A673 (cell line): ENCODE data around the gene CD300A. TPM values are rescaled to one million over a fixed set of nuclear protein-coding genes. Genes with fewer than 3 reads are reported as not detected.

Experiments
- BruUV-seq: library from RNA; stranded (reverse); fragments of 400-500 nt; replicated peaks from 2 replicates; lab custom pipeline; 2021; lab: Mats Ljungman, UMichigan
- CTCF ChIA-PET: fragments of 300-600 bp; sonication (Branson Sonifier 250); formaldehyde crosslinking; loops from one replicate; lab custom pipeline; 2022; ENCODE audit warnings: antibody characterized with exemption; lab: Charles Lee
- POLR2A ChIA-PET: fragments of 300-600 bp; sonication (Branson Sonifier 250); formaldehyde crosslinking; loops from one replicate; lab custom pipeline; 2022; ENCODE audit warnings: antibody characterized with exemption; ENCODE audit not compliant: low non-redundant PET; lab: Charles Lee
- DNase-seq: peaks from one replicate; pipeline ENCODE4 v3.0.0-alpha.2; 2015; ENCODE audit warnings: low spot score
- H3K27ac ChIP-seq: fragments of 200-600 bp; sonication (generic); 2 replicates; pipeline ENCODE4 v1.5.1; 2016; ENCODE audit warnings: mixed run types, low read depth, mild to moderate bottlenecking, mixed read lengths, antibody characterized with exemption, low read length; ENCODE audit not compliant: poor library complexity, severe bottlenecking
- H3K27me3 ChIP-seq: fragments of 200-600 bp; sonication (generic); replicated peaks from 2 replicates; pipeline ENCODE4 v1.6.1; 2017; ENCODE audit warnings: mixed run types, low read depth, mild to moderate bottlenecking, mixed read lengths, antibody characterized with exemption, low read length; ENCODE audit not compliant: insufficient read depth, poor library complexity
- H3K36me3 ChIP-seq: fragments of 200-600 bp; sonication (generic); 2 replicates; pipeline ENCODE4 v1.6.1; 2016; ENCODE audit warnings: mixed run types, mild to moderate bottlenecking, mixed read lengths, antibody characterized with exemption, low read length; ENCODE audit not compliant: insufficient read depth, poor library complexity, severe bottlenecking
- H3K4me1 ChIP-seq: fragments of 200-600 bp; sonication (generic); 2 replicates; pipeline ENCODE4 v1.6.1; 2017; ENCODE audit warnings: mixed run types, mild to moderate bottlenecking, mixed read lengths, antibody characterized with exemption, low read length; ENCODE audit not compliant: insufficient read depth, poor library complexity, severe bottlenecking
- H3K4me3 ChIP-seq: fragments of 200-600 bp; sonication (generic); 2 replicates; pipeline ENCODE4 v1.5.1; 2016; ENCODE audit warnings: low read depth, mixed run types, mild to moderate bottlenecking, mixed read lengths, low read length; ENCODE audit not compliant: poor library complexity, severe bottlenecking
- H3K9me3 ChIP-seq: fragments of 200-600 bp; sonication (generic); 2 replicates; pipeline ENCODE4 v1.6.1; 2016; ENCODE audit warnings: mixed run types, low read depth, mild to moderate bottlenecking, mixed read lengths, antibody characterized with exemption, low read length; ENCODE audit not compliant: poor library complexity, severe bottlenecking
- EZH2 ChIP-seq: fragments of 200-600 bp; sonication (generic); IDR thresholded peaks from 2 replicates; pipeline ENCODE4 v1.6.1; 2017; ENCODE audit warnings: borderline replicate concordance, low read depth, mild to moderate bottlenecking, mixed read lengths, antibody characterized with exemption, low read length; ENCODE audit not compliant: poor library complexity, severe bottlenecking
- intact Hi-C: fragments of 100-400 bp; cut with micrococcal nuclease; formaldehyde crosslinking; loops from one replicate; pipeline ENCODE4 v1.10.0; 2022; ENCODE audit not compliant: unreplicated experiment
- total RNA-seq: library from RNA; stranded (reverse); gene quantifications from 2 replicates; pipeline ENCODE4 v1.2.3, GENCODE V29; 2021
- TF ChIP-seq, protein P1 (sequence below): fragments of 300-800, 200-600 bp; sonication (generic); conservative IDR thresholded peaks from 2 replicates; pipeline ENCODE4 v1.5.1; 2017; ENCODE audit warnings: low read depth, mild to moderate bottlenecking, antibody characterized with exemption, low read length, moderate library complexity, mixed read lengths

CD300A gene
- total RNA-seq, 1 experiment from 2014 or later = not detected

DNA sequence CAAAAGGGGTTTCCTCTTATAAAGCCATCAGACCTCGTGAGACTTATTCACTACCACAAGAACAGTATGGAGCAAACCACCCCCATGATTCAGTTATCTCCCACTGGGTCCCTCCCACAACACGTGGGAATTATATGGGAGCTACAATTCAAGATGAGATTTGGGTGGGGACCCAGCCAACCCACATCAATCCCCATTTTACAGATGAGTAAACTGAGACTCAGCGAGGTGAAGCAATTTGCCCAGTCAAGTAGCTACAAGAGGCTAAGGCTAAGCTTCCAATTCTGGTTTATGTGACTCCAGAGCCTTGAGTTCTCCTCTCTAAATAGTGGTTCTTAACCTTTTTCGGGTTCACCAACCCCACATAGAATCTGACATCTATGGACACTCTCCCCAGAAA, 8.8 kb downstream of the CD300A start:
- no peaks in the 10 kb centered on the region for H3K36me3 ChIP-seq
- H3K27me3 ChIP-seq = no peaks in the 10 kb centered on the region
- ChIA-PET CTCF (no interaction called here), POLR2A (no interaction called here)
- intact Hi-C loops = no loop called here
- H3K4me1 ChIP-seq = no peaks in the 10 kb centered on the region
- no peak overlapping the region for H3K27ac ChIP-seq
- peaks cover 9% of the 10 kb centered on the region for H3K9me3 ChIP-seq
- DNase-seq = no peak
- no peak overlapping the region for H3K4me3 ChIP-seq
- TF ChIP-seq, protein P1, sequence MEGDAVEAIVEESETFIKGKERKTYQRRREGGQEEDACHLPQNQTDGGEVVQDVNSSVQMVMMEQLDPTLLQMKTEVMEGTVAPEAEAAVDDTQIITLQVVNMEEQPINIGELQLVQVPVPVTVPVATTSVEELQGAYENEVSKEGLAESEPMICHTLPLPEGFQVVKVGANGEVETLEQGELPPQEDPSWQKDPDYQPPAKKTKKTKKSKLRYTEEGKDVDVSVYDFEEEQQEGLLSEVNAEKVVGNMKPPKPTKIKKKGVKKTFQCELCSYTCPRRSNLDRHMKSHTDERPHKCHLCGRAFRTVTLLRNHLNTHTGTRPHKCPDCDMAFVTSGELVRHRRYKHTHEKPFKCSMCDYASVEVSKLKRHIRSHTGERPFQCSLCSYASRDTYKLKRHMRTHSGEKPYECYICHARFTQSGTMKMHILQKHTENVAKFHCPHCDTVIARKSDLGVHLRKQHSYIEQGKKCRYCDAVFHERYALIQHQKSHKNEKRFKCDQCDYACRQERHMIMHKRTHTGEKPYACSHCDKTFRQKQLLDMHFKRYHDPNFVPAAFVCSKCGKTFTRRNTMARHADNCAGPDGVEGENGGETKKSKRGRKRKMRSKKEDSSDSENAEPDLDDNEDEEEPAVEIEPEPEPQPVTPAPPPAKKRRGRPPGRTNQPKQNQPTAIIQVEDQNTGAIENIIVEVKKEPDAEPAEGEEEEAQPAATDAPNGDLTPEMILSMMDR = no peak
- TF ChIP-seq EZH2 = no peak
- BruUV-seq = no TSS peak

- no peaks in the 10 kb centered on the region for H3K4me1 ChIP-seq
- ChIA-PET CTCF (no interaction called here), POLR2A (no interaction called here)
- no TSS peak for BruUV-seq
- H3K27ac ChIP-seq = no peak overlapping the region
- H3K27me3 ChIP-seq = no peaks in the 10 kb centered on the region
- DNase-seq = no peak
- intact Hi-C loops = no loop called here
- H3K36me3 ChIP-seq = no peaks in the 10 kb centered on the region
- peaks cover 9% of the 10 kb centered on the region for H3K9me3 ChIP-seq
- TF ChIP-seq, protein P1 = no peak
- TF ChIP-seq EZH2 = no peak
- H3K4me3 ChIP-seq = no peak overlapping the region
Measured at GRCh38 chr17:74477411-74477810, 11.0 kb downstream of the CD300A start.

- ChIA-PET POLR2A (no interaction called here), CTCF (no interaction called here)
- BruUV-seq = no TSS peak
- H3K4me1 ChIP-seq = no peaks in the 10 kb centered on the region
- H3K27ac ChIP-seq = no peak overlapping the region
- TF ChIP-seq, protein P1 = no peak
- no peak for TF ChIP-seq EZH2
- H3K4me3 ChIP-seq = no peak overlapping the region
- intact Hi-C loops = no loop called here
- no peaks in the 10 kb centered on the region for H3K27me3 ChIP-seq
- H3K9me3 ChIP-seq = peaks cover 9% of the 10 kb centered on the region
- no peak for DNase-seq
- H3K36me3 ChIP-seq = no peaks in the 10 kb centered on the region
Measured at GRCh38 chr17:74478420-74479100, 12.1 kb downstream of the CD300A start.
